Right lung (tissue), 5 donors: ENCODE measurements around the gene A2ML1. TPM values are rescaled to one million over a fixed set of nuclear protein-coding genes. Genes with fewer than 3 reads are reported as not detected.
A peak's percentile ranks its signal among the peaks of the same experiment; 100 is the strongest.
"Not testable (repeated sequence)": the region's sequence is repeated elsewhere in the genome, so short reads cannot be mapped to it uniquely, and the experiment has no call there.

Experiments used
- DNase-seq, 2 donors: peaks; one replicate each; pipeline ENCODE4 v3.0.0-alpha.2; 2013
- polyA plus RNA-seq, 5 donors: library from polyadenylated mRNA; unstranded; fragments of 120-200 nt; gene quantifications; one replicate each; pipeline versions ENCODE4 v1.2.1 to v1.2.3, GENCODE V29; 2013; ENCODE audit warnings: inconsistent platforms in 1 of 5, low replicate concordance in 1 of 5; ENCODE audit not compliant: insufficient read length in 5 of 5, insufficient read depth in 1 of 5

Gene A2ML1
- polyA plus RNA-seq, 5 donors = 0.44 to 0.99 (median 0.67) TPM

DNA sequence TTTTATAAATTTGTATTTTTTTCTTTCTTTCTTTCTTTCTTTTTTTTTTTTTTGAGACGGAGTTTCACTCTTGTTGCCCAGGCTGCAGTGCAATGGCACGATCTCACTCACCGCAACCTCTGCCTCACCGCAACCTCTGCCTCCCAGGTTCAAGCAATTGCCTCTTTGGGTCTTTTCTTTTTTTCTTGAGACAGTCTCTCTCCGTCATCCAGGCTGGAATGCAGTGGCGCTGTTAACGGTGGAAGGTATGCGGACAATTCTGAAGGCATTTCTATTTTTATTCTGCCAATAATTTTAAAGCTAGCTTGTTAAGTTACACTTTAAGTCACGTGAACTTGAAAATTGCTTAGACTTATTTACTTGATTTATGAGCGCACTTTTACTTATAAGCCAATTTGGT lies 83.1 kb downstream of the A2ML1 start:
- DNase-seq = no peak

DNA sequence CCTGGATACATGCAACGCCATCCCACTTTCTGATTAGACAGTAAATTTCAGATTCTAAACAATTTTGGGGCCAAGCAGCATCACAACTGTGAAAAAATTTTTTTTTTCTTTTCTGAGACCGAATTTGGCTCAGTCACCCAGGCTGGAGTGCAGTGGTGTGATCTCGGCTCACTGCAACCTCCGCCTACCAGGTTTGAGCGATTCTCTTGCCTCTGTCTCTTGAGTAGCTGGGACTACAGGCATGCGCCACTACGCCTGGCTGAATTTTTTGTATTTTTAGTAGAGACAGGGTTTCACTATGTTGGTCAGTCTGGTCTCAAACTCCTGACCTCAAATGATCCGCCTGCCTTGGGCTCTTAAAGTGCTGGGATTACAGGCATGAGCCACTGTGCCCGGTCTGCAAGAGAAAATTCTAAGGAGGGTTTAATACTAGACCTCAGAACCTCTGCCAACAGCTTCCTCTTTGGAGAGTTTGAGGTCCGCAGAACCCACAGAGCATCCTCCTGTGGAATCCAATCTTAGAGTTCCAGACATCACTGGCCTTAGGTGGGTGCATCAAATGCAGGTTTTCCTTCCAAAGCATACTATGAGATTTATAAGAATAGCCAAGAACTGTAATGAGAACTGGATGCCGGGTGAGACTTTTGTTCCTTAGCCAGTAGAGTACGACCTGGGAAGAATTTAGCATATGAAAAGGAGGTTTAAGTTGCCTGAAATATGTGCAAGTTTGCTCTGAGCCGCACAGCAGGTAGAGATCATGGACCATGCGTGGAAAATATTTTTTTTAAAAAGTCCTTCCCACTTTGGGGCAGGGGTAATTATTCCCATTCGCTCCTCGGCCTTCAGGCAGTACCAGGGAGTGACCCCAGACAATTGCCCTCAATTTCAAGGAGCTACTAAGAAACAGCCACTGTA lies 84.1 kb downstream of the A2ML1 start:
- no peak for DNase-seq

DNA sequence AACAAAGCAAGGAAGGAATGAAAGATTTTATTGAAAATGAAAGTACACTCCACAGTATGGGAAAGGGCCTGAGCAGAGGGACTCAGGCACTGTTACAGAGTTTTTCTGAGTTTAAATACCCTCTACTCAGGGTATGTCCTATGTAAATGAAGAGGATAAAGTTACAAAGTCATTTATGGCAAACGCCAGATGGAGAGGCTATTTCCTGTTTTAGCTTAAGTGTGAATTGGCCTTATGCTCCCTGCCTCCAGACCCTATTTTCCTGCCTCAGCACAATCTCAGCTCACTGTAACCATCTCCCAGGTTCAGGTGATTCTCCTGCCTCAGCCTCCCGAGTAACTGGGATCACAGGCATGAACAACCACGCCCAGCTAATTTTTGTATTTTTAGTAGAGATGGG lies 85.1 kb downstream of the A2ML1 start:
- DNase-seq = no peak

GRCh38 chr12:8909752-8910151 lies 87.3 kb downstream of the A2ML1 start:
- no peak for DNase-seq

- DNase-seq = no peak
Measured at GRCh38 chr12:8911606-8912268, 89.3 kb downstream of the A2ML1 start.

DNA sequence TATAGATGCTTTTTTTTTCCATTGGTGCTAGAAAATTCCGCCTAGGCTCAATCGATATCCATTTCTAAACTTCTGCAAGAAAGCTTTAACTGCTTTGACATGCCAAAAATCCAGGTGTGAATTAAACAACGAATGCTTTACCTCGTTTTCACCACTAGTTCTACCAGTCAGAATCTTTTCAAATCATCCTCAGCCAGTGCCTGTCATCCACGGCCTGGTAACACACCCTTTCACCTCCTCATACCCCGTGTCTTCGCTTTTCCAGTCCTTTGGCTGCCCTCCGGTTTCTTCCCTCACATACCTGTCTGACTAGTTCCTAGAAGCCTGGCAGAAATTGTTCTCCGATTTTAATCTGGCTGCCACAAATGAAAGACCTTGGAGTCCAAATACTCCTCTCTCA lies 90.5 kb downstream of the A2ML1 start:
- DNase-seq = peak in 1 of 2 donors; percentile 30

DNA sequence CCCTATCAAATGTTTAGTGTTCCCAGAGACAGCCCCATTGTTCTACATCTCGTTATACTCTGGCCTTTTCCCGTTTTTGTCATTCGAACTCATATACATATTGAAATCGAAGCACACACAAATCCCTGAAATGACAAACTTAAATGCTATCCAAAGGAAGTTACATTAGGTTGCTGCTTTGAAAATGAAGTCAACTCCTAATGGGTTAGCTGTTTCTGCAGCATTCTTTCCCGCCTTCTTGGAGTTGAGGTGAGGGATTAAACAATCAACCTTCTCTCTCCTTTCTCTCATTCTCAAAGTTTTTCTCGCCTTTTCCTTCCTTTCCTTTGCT lies 91.2 kb downstream of the A2ML1 start:
- DNase-seq = no peak

DNA sequence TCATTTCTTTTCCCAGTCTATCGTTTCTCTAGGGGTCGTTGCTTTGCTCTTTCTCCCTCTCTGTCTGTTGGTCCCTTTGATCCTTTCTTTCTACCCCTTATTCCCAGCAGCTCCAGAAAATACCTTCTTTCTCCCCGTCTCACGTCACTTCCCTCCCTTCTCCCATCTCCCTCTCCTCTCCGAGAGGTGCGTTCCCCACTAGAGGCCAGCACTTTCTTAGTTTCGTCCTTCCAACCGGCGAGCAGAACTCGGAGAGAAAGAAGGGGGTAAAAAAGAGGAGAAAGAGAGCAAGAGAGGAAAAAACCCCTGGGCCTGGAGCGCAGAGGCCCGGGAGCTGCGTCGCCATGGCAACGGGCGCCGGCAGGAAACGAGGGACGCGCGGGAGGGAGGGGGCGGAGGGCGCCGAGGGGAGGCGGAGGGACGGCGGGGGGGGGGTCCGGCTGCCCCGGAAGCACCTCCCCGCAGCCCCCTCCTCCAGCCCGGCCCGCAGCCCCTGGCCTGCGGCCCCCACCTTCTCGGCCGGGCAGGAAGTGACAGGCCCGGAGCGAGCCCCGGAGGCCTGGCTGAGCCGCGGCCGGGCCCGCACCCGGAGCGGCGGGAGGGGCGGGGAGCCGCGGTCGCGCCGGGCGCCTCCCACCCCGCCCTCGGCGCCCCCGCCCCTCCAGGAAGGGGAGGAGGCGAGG lies 91.8 kb downstream of the A2ML1 start, which contains the start of gene PHC1:
Gene PHC1 (plus strand): TSS at position 477 of the 683 bp plus-strand sequence. CDS start 3,169 bp downstream, outside the sequence.
- DNase-seq = peak; percentile 89 to 90

DNA sequence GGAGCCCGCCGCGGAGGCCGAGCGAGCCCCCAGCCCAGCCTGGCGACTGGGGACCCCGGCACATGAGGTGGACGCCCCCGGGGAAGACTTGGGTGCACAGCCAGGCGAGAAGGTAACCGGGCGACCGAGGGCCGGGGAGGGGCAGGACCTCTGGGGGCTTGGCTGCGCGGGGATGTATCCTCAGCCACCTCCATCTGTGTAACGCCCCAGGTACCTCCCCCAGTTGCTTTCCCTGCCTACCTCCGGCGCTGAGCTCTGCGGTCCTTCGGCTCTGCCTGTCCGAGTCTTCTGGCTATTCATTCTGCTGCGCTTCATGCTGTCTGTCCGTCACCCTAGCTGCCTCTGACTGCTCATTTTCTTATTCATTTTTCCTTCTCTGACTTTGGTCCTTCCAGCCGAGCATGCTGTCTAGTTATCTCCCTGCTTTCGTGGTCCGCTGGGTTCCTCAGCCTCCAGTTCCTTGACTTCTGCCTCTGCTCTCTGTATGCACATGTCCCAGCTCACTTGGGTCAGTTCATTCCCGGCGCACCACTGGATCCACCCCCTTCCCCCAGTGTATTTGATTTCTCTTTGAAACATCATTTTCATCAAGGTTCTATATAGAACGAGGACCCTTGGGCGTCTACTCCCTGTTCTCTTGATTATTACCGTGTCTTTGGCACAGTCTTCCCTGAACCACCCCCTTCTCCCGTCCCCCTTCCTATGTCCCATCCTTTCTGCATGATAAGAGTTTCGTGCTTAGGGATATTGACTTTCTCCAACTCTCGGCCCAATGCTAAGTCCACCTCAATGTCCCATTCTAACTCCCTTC lies 92.5 kb downstream of the A2ML1 start:
- peak; percentile 52 for DNase-seq

DNA sequence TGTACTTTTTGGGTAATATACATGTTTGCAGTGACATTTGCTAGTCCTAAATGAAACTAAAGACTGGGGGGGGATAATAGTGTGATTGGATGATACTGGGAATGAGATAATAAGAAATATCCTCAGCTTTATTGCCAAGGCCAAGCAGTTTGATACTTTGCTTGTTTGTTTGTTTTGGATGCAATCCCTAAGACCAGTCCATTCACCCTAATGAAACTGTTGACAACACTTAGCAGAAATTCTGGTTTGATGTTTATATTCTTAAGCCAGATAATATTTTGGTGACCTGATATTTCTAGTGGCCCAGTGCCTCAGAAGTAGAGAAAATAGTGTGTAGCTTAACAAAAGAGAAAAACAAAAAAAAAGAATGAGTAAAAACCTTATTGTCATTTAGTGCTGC lies 93.7 kb downstream of the A2ML1 start:
- no peak for DNase-seq

DNA sequence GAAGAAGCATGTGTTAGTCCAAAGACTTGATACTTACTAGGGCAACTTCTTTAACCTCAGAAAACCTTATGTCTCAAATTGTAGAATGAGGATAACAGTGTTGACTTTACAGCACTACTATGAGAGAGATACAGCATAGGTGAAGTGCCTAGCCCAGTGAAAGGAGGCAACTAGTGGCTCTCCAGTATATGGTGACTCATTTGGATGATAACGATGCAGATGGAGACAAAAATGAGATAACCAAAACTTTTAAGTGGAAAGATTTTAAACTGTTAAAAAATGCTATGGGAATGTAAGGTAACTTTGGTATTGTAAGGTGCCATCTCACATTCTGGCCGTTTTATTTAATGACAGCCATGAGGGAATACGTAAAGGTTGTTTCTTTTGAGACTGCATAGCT lies 94.6 kb downstream of the A2ML1 start:
- DNase-seq = no peak

- DNase-seq = no peak
Measured at GRCh38 chr12:8917751-8918150, 95.3 kb downstream of the A2ML1 start.

DNA sequence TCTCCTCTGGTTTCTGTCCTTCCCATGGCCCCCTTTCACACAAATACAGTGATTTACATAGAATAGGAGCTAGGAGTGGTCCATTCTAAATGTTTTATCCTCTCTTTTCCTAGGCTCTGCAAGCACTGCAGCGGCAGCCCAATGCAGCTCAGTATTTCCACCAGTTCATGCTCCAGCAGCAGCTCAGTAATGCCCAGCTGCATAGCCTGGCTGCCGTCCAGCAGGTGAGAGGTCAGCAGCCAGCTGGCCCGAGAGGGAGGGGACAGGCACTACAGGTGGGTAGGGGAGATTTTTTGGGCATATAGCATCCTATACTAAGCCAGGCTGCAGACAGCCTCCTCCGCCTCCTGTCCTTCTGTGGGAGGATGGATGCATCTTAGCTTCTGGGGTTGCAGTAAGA lies 97.2 kb downstream of the A2ML1 start:
- DNase-seq = not testable (repeated sequence)

DNA sequence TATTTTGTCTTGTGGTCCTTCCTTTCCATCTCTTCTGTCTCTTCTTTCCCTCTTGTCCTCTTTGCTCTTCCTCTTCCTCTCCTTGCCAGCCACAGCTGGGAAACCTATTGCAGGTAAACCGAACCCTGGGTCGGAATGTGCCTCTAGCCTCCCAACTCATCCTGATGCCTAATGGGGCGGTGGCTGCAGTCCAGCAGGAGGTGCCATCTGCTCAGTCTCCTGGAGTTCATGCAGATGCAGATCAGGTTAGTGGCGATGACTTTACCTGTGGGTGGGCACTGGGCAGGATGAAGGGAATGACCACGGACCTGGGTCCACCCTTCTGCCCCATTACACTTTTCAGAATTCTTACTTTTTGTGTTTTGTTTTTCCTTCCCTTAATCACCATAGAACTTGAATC lies 100.1 kb downstream of the A2ML1 start:
- no peak for DNase-seq

Other genes starting within 250 kb of the A2ML1 start
- gene AICDA, start 209.8 kb upstream of the A2ML1 start, polyA plus RNA-seq = under 1 TPM in 2 of 5 donors, not detected in 3; 0.09 to 0.15 TPM
- gene MFAP5, start 159.8 kb upstream of the A2ML1 start, polyA plus RNA-seq = 1 to 10 TPM in 2 of 5 donors, under 1 TPM in 3; 0.43 to 4.9 (median 0.84) TPM
- gene RIMKLB, start 124.6 kb upstream of the A2ML1 start, polyA plus RNA-seq = 100 to 1,000 TPM in 4 of 5 donors, 10 to 100 TPM in 1; 89.6 to 167 (median 132) TPM
- gene PHC1, start 91.9 kb downstream of the A2ML1 start, polyA plus RNA-seq = 100 to 1,000 TPM in 2 of 5 donors, 10 to 100 TPM in 3; 69.7 to 125 (median 90.8) TPM
- 100 to 1,000 TPM; 171 to 236 (median 206) TPM for gene M6PR, start 127.0 kb downstream of the A2ML1 start, polyA plus RNA-seq
- 1 to 10 TPM; 1.1 to 2.7 (median 1.5) TPM for gene KLRG1, start 166.9 kb downstream of the A2ML1 start, polyA plus RNA-seq